ENCODE measurements around the gene FAM83G.
"Not testable (repeated sequence)": the region's sequence is repeated elsewhere in the genome, so short reads cannot be mapped to it uniquely, and the experiment has no call there.

The FAM83G gene

DNA sequence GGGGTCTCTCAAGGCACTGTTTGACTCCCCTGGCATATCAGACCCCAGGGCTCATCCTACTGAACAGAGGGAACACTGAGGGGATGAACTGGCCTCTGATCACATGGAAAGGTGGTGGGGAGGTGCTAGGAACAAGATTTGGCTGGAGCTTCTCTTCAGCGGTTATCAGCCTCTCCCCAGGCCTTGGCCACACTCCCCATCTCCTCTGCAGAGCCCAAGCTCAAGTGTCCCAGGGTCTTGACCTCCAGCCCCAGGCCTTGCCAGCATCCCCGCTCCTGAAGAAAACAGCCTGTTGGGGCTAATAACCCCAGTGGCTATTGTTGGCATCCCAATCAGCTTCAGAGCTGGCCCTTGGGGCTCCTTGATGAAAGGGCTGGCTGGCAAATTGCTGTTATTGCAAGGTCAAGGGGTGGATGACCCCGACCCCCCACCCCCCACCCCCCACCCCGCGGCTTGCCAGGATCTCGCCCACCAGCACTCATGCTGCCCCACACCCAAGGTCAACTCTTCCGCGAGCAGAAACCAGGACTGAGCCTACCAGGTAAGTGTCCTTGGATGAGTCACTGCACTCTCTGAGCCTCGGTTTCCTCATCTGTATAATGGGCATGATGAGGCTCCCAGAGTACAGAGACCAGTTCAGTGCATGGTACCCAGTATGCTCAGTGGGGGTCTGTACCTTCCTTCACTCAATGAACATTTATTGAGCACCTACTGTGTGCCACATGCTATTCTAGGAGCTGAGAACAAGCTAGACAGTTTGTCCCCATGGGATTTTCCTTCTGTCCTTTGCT is 18.8 kb upstream of the FAM83G start:
- no peak for DNase-seq

DNA sequence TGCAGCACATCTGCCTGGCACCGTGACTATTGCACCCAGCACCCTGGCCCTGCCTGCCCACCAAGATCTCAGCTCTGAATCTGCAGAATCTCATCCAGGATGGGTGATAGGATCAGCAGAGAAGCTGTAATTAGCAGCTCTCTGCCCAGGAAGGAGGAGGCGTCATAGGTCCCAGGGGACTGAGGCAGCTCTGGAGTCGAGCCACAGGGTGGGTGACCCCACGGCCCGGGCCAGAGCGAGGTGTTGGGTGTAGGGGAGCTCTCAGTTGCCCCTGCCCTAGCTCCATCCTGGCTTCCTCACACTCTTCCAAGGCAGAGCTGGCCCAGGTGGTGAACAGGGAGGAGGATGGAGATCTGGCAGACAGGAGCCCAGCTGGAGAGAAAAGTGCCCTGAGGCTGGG is 18.2 kb upstream of the FAM83G start:
- no peak for DNase-seq

DNA sequence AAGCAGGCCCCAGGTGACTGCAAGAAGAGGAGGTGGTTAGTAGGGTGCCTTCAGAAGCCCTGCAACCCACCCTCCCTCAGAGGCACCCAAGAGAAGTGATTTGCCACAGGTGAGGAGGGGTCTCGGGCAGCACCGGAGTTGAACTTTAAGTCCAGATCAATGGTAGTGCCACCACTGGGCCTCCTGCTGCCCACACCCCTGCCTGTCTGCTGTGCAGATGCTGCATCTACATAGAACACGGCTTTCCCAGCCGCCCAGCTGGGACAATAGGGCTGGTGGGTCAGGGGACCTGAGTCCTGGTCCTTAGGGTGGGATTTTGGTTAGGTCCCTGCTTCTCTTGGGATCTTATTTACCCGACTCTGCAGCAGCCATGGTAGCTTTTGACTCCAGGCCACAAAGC is 17.6 kb upstream of the FAM83G start:
- no peak for DNase-seq

DNA sequence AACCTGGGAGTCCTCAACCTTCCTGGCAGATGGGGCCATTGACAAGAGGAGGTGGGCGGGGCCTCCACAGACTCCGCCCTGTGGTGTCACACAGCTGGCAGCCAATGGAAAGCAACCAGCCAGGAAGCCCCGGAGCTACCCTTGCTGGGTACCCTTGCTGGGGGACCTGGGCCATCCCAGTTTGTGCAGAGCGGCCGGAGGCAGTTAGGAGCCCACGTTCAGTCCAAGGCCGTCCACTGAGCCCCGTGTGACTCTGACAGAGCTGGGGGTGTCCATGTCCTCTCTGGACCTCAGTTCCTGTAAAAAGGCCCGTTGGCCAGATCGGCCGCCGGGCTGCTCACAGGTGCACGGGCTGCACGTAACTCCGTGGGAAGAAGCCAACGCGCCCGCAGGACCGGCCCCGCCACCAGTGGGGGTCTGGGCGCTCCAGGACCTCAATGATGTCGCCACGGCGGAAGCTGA is 17.1 kb upstream of the FAM83G start:
- DNase-seq: peak; percentile 50

DNA sequence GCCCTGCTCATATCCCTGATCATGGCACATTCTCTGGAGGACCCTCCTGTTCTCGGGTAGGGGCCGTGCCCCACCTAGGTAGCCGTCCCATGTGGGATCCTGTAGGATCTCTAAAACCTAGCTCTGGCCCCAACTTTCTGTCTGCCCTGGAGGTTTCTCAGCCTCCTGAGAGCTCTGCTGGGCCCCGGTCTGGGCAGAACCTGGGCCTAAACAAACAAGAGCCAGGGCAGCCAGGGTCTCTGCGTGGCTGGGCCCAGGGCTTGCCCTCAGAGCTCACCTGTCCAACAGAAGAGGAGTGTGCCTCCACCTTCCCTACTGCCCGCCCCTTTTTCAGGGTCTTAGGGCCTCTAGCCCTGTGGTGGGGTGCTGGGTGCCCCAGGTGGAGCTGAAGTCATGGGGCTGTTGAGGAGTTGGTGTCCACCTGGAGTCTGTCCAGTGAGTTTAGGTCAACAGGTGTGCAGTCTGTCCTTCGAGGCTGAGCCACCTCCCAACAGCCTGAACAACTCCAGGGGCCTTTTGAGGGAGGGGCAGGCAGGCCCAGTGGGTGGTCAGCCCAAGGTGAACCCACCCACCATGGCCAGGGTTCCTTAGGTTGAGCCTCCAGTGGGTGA is 16.6 kb upstream of the FAM83G start:
- DNase-seq: not testable (repeated sequence)

DNA sequence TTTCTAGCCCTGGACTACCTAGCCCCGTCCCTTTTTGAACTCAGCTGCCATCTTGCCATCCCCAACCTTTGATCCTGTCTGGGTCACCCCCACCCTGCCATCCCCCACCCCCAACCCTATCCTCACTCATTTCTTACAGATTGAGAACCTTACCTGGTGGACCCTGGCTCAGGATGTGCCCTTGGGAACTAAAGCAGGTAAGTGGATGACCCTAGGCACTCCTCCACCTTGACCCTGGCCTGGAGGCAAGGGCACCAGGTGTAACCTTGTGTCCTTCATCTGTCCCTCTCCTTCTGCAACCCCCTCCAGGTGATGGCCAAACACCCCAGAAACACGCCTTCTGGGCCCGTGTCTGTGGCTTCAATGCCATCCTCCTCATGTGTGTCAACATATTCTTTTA is 15.5 kb upstream of the FAM83G start:
- DNase-seq: no peak

DNA sequence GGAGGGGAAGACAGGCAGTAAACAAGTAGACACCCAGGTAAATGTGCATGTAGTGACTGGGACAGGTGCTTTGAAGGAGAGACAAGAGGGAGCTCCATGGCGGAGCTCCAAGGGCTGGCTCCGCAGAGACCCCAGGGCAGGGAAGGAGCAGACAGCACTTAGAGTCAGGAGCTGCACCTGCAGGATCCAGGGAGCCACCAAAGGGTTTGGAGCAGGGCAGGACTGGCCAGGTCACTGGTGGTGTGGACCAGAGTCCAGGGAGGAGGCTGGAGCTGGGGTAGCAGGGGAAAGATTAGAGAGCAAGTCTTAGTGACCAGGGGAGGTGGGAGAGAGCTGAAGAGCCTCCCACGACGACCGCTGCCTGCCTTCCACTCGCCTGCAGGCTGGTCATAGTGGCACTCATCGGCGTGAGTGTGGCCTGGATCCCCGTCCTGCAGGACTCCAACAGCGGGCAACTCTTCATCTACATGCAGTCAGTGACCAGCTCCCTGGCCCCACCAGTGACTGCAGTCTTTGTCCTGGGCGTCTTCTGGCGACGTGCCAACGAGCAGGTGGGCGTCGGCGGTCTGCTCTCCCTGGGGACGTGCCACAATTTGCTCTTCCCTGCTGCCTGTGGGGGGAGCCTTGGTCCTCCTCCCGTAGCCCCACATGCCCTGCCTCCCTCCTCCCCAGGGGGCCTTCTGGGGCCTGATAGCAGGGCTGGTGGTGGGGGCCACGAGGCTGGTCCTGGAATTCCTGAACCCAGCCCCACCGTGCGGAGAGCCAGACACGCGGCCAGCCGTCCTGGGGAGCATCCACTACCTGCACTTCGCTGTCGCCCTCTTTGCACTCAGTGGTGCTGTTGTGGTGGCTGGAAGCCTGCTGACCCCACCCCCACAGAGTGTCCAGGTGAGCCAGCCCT is 14.7 kb upstream of the FAM83G start:
- DNase-seq: peak; percentile 32

DNA sequence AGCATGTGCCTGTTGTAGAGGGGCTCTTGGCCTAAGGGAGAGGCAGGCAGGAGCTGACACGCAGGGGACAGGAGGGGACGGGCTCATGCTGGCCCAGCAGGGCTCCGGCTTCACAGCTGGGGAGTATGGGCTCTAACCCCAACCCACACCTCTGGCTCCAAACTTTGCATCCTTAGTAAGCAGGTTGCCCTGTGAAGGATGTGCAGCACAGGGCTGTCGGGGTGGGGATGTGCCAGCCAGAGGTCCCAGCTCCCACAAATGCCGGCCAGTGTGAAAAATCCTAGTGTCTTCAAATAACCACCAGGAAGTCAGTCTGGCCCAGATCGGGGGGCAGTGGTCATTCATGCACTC is 14.0 kb upstream of the FAM83G start:
- DNase-seq: no peak

DNA sequence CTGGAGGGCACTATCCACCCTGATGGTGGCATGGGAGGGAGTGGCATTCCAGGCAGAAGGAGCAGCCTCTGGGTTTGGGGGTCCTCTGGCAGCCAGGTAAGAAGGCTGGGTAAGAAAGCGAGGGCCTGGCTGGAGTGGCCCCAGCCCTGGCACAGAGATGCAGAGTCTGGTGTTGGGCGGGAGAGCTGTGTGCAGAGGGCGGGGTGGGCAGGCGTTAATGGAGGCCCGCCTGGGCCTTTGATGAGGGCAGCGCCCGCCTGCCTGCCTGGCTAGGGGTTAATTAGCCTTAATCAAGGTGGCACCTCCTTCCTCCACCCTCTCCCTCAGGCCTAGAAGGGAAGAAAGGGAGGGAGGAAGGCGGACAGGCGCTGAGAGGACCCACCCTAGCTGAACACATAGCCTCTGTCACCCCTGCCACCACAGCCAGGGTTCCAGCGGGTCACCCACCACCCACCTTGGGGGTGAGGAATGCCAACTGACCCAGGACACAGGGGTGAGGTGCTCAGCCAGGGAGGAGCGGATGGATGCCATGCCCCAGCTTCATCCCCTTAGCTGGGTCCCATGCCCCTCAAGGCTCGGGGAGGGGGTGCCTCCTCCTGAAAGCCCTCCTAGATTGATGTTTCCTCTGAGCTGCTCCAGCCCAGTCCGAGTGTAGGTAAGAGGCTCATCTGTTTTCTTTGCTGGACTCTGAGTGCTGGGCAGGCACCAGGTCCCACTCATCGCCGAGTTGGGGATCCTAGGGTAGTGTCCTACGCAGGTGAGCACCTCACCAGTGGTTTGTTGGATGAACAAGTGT is 13.4 kb upstream of the FAM83G start:
- DNase-seq: peak; percentile 20

DNA sequence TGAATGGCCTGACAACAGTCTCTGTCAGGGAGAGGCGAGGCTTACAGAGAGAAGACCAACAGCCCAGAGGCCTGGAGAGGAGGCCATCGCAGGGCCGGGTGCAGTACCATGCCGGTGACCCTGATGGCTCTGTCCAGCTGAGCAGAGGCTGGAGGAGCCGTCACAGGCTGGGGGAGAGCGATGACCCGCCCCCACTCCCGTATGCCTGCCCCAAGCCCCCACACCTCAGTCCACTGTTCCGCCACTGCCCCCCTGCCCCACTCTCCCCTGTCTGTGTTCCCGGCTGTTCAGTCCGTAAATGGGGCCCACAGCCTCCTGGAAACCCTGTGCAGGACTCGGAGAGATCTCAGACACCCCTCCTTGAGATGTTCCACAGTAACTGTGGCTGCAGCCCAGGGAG is 12.8 kb upstream of the FAM83G start:
- no peak for DNase-seq

DNA sequence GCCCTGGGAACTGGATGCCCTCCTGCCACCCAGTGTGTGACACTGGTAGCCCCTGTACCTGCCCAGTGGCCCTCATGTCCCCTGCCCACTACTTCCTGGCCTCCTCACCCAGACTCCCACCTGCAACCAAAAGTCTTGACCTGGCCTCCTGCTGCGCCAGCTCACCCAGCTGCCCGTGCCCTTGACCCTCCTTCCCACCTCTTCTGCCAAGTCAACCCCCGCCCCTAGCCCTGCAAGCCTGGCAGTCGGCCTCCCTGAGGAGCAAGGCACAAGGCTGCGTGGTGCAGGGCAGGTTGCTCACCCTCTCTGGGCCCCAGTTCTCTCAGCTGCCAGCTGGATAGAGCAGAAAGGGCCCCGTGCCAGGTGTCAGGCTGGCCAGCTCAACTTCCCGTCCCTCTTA is 12.3 kb upstream of the FAM83G start:
- no peak for DNase-seq

DNA sequence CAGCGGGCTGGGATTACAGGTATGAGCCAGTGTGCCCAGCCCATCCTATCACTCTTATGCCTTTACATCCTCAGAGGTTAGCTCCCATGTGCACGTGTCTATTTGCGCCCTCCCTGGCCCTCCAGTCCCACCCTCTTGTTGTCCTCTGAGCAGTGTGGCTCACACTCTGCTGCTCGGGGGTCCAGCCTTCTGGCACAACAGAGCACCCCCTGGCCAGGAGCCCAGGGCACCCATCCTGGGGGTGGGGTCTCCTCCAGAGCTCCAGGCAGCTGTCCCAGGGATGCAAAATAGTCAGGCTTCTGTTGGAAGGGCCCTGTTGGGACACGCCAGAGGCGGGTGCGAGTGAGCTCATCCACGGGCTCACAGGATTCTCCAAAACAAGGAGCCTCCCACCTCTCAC is 11.7 kb upstream of the FAM83G start:
- no peak for DNase-seq

DNA sequence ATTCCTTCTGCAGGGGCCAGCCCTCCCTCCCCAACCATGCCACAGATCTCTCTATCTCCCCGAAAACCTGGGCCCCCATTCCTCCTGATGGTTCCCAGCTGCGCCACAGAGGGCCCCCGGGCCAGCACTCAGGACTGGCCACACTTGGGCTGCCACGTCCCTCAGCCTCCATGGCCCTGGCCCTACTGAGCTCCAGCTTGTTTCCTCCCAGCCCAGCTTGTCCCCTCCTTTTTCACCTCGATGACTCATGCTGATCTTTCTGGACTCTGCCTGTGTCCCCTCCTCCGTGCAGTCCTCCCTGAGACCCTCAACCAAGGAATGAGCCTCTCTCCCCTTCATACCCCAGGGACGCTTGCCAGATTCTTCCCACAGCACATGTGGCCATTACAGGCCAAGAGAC is 10.9 kb upstream of the FAM83G start:
- DNase-seq: no peak

DNA sequence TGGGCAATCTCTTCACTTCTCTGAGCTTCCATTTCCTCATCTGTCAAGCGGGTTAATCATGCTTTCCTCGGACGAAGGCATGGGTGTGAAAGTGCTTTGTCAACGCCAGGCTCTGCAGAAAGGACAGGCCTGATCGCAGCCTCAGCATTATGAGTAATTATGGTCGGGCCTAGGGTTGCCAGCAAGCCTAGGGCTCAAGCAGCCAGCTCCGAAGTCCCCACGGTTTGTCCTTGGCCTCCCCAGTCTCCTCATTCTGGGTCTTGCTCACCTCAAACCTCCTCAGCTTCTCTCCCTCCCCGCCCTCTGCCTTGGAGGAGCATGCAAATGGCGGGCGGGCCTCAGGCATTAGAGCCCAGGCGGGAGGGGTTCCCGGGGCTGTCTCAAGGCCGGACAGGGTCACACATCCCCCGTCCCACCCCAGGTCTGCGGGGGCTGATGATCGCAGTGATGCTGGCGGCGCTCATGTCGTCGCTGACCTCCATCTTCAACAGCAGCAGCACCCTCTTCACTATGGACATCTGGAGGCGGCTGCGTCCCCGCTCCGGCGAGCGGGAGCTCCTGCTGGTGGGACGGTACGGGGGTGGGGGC is 10.2 kb upstream of the FAM83G start:
- no peak for DNase-seq

DNA sequence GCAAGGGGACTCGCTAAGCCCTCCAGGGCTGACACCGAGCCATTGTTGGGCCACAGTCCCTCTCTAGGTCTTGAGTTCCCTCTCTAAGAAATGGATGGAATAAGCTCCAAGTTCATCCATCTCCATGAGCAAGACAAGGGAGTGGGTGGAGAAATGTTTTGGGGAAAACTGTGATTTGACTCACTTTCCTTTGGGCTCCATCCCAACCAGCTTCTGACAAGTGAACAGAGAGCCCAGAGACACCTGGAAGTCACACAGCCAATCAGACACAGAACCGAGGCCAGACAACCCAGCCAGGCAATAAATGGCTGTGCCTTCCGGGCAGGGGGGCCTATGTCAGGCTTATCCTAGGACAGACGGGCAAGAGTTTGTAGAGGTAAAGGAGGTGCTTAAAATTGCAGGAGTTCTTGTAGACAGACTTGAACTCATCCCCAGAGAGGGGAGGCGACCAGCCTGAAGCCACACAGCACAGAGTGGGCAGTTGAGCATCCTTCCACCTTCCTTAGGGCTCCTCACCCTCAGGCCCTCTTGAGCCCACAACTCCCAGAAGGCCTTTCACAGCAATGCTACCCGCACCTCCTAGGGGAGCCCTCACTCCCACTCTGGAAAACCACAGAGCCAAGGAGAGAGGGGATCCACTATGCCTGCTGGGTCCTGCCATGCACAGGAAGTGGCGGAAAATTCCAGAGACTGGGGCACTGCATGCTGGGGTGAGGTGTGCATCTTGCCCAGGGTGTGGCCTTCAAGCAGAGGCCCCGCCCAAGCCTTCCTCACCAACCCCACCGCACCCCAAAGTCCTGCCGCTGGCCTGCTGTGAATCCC is 9.5 kb upstream of the FAM83G start:
- DNase-seq: no peak

DNA sequence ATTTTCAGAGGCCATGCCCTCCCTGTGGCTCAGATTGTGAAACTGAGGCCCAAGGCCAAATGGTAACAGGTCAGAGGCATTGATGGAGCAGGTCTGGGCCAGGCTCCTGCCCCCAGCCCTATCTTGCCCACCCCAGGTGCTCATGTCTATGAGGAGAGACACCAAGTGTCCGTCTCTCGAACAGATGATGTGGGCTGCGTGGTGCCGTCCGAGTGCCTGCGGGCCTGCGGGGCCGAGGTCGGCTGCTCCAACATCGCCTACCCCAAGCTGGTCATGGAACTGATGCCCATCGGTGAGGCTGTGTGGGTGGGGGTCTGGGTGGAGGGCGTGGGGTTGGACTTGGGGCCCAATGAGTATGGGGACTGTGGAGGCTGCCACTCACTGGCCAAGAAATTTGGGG is 8.7 kb upstream of the FAM83G start:
- DNase-seq: no peak

DNA sequence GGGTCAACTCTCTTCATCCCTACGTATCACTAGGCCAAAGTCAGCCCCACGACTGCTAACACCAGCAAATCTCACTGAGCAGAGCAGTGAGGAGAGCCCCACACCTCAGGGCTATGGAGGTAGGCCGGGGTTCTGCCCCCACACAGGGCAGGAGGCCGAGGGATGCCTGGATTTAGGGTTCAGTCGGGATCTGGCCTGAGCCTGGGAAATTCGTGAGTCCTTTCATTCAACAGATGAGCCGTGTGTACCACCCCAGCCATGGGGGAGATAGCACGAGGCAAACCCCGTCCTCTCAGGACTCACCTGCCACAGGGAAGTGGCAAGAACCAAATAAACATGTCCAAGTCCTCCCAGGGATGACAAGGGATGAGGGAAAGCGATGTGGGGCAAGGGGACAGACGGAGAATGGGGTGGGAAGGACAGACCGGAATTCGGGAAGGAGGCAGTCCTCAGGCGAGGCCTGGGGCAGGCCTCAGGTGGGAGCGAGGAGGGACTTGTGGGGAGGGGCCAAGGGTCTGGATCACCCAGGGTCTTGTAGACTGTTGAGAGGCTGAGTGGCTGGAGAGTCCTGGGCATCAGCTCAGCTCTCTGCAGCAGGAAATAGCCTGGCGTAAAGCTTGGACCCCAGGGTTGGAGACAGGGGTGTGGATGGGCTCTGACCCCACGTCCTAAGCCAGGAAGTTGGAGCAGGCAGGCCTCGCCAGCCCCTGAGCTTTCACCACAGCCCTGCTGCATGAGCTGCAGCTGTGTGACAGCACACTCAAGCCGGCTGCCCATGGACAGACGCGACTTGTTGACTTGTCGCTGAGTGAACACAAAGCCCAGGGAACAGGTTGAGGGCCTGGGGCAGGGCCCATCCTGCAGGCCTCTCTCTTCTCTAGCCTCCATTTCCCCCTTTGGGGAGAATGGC is 7.9 kb upstream of the FAM83G start:
- no peak for DNase-seq

DNA sequence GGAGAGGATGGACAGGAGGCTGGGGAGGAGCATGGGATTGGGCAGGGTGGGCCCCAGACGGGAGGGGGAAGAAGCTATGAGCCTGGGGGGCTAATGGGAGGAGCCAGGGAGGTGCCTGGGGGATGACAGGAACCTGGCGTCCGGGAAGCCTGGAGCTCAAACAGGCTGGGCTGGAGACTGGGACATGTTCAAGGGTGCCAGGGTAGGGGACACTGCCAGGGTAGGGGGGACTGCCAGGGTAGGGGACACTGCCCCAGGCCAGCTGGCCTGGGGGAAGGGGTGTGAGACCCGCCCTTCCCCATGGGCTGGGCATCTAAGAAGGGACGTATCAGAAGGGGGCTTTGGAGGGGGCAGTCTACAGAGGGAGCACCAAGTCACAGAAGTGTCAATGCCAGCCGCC is 7.0 kb upstream of the FAM83G start:
- DNase-seq: no peak

DNA sequence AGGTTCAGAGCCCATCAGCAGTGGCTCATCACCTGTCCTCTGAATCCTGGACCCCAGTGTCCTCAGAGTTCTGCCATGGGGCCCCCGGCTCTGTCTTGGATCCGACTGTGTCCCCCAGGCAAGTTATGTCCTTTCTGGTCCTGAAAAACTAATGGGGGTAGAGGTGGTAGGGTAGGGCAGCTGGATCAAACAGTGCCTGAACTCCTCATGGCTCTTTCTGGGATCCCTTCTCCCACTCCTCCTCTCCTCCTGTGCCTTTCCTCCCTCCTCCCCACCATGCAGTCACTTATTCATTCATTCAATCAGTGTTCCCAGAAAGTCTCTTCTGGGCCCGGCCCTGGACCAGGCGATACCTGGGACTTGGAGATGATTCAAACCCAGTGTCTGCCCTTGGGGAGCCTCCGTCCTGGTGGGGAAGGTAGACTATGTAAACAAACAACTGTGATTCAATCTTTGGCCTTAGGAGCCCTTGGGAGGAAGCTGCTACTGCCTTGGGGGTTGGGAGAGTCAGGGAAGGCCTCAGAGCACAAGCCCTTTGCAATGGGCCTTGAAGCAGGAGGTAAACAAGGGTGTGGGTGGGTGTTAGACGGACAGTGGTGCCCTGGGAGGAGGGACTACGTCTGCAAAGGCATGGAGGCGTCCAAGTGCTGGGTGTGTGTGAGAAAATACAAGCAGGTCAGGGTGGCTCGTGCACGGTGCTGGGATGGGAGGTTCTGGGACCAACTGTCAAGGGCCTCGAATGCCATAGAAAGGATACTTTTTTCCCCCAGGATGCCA is 6.4 kb upstream of the FAM83G start:
- DNase-seq: no peak

DNA sequence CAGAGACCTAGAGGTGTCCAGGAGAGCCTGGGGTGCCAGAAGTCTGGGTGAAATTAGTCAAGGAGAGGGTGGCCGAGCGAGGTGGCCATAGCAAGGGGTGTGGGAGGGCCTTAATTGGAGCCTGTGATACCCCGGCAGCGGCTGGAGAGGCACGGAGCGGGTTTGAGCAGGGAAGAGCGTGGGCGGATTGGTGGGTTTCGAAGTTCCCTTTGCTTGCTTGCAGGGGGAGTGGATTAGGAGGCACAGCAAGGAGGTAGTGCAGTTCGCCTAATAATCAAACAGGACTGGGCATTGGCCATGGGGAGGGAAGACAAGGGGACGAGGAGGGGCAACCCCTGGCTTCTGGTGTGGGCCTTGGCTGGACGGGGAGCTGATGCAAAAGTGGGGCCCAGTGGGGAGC is 5.4 kb upstream of the FAM83G start:
- no peak for DNase-seq

Measured in hematopoietic multipotent progenitor cell treated with erythropoietin and hydrocortisone succinate and interleukin-3 and kit ligand, for 4 days (in vitro differentiated cells).